ENCODE measurements around the gene BCL3.
"Not testable (repeated sequence)": the region's sequence is repeated elsewhere in the genome, so short reads cannot be mapped to it uniquely, and the experiment has no call there.

Gene BCL3, protein sequence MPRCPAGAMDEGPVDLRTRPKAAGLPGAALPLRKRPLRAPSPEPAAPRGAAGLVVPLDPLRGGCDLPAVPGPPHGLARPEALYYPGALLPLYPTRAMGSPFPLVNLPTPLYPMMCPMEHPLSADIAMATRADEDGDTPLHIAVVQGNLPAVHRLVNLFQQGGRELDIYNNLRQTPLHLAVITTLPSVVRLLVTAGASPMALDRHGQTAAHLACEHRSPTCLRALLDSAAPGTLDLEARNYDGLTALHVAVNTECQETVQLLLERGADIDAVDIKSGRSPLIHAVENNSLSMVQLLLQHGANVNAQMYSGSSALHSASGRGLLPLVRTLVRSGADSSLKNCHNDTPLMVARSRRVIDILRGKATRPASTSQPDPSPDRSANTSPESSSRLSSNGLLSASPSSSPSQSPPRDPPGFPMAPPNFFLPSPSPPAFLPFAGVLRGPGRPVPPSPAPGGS

GRCh38 chr19:44748426-44749254 is at the start of gene BCL3:
Gene BCL3, plus strand, starts transcription at chr19:44748708. Its CDS starts 83 bp downstream, at chr19:44748791.
- DNase-seq (ENCODE audit: low spot score) = peak; percentile 79

DNA sequence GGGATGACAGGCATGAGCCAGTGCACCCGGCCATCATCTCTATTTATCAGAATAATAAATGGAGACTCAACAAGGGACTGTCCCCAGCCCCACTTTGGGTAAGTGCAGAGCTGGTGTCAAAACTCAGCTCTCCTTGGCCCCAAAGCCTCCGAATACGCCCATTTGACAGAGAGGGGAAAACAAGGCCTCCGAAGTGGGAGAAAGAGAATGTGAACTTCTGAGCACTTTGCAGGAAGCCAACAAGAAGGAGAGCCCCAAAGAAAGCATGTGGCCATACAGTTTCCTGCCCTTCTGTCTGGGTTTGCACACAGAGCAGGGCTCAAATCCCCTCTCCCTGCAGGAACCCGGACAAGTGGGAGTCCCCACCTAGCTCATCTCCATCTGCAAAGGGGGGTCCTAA is 48.0 kb upstream of the BCL3 start:
- no peak for DNase-seq (ENCODE audit: low spot score)

DNA sequence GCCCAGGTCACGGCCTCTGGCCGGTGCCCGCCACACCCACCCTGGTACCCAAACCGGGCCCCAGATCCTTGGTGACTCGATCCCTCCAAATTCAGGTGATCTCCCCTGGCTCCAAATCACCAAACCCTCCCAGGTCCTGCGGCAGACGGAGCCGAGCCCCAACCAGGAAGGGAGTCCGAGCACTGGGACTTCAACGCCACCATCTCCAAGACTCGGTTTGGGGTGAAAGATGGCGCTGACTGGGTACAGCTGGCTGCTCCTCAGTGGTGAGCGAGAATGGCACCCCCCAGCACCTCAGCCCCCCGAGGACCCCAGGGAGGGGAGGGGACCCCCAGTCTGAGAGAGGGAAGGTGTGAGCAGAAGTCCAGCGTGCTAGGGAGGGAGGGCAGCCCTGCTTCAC is 47.3 kb upstream of the BCL3 start:
- DNase-seq (ENCODE audit: low spot score) = no peak

DNA sequence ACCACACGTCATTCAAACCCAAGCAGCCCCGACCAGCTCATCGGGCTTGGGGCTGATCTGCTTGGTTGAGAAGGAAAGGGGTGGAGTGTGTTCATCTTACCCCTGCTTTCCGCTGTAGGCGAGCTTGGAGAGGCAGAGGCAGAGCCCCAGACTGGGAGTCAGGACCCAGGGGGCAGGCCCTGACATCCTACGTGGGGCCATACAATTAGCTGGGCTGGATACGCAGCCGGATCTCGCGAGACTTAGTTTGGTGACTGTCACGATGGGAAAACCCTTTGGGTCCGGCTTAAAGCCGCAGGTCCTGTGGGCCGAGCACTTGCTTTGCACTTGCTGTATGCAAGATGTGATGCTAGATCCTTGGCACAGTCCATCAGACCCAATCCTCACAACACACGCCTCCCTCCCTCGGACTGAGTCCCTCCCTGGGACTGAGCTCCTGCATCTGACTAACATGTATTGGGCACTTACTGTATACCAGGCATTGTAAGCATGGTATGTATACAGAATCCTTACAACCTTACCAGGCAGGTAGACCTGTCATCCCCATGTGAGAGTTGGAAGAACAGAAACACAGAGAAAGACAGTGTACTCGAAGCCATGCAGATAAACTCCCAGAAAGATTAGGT is 45.8 kb upstream of the BCL3 start:
- DNase-seq (ENCODE audit: low spot score) = no peak

- no peak for DNase-seq (ENCODE audit: low spot score)
Measured at GRCh38 chr19:44703336-44704078, 45.0 kb upstream of the BCL3 start.

- DNase-seq (ENCODE audit: low spot score) = no peak
Measured at GRCh38 chr19:44704982-44705381, 43.5 kb upstream of the BCL3 start.

DNA sequence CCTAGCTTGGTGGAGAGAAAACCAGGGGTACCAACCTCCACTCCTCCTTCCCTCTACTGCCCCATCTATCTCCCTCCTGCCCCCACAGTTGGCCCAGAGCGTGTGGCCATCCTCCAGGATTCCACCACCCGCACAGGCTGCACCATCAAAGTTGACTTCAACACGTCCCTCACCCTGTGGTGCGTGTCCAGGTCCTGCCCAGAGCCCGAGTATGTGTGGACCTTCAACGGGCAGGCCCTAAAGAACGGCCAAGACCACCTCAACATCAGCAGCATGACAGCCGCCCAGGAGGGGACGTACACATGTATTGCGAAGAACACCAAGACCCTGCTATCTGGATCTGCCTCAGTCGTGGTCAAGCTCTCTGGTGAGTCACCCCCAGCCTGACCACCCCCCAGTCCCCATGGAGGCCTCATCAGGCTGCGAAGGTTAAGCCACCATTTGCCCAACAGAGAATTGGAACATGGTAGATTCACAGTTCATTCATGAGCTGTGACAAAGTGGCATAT is 43.0 kb upstream of the BCL3 start:
- no peak for DNase-seq (ENCODE audit: low spot score)

GRCh38 chr19:44706506-44707236 is 41.8 kb upstream of the BCL3 start:
- DNase-seq (ENCODE audit: low spot score) = no peak

DNA sequence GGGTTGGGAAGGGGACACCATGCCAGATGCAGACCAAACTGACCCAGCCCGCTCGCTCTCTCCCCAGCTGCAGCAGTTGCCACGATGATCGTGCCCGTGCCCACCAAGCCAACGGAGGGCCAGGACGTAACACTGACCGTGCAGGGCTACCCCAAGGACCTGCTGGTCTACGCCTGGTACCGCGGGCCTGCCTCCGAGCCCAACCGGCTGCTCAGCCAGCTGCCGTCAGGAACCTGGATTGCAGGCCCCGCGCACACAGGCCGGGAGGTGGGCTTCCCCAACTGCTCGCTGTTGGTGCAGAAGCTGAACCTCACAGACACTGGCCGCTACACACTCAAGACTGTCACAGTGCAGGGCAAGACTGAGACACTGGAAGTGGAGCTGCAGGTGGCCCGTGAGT is 40.7 kb upstream of the BCL3 start:
- no peak for DNase-seq (ENCODE audit: low spot score)

DNA sequence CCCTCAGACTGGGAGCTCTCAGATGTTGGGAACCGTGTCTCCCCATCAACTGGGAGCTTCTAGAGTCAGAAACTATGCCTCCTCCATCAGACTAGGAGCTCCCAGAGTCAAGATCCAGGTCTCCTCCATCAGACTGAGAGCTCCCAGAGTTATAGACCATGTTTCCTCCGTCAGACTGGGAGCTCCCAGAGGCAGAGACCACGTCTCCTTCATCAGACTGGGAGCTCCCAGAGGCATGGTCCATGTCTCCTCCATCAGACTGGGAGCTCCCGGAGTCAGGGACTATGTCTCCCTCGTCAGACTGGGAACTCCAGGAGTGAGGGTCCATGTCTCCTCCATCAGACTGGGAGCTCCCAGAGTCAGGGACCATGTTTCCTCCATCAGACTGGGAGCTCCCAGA is 39.6 kb upstream of the BCL3 start:
- DNase-seq (ENCODE audit: low spot score) = no peak

DNA sequence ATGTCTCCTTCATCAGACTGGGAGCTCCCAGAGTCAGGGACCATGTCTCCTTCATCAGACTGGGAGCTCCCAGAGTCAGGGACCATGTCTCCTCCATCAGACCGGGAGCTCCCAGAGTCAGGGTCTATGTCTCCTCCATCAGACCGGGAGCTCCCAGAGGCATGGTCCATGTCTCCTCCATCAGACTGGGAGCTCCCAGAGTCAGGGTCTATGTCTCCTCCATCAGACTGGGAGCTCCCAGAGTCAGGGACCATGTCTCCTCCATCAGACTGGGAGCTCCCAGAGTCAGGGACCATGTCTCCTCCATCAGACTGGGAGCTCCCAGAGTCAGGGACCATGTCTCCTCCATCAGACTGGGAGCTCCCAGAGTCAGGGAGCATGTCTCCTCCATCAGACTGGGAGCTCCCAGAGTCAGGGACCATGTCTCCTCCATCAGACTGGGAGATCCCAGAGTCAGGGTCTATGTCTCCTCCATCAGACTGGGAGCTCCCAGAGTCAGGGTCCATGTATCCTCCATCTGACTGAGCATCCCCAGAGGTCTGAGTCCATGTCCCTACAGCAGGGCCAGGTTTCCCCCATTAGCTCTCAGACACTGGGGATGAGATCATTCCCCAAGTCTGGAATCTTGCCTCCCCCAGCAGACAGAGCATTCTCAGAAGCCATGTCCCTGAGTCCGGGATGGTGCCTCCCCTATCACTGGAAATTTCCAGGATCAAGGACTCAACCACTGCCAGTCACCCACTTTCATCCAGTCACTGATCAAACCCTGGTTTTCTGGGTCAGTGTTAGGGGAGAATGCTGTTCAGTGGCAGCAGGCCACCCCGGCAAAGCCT is 38.9 kb upstream of the BCL3 start:
- not testable (repeated sequence) for DNase-seq (ENCODE audit: low spot score)

DNA sequence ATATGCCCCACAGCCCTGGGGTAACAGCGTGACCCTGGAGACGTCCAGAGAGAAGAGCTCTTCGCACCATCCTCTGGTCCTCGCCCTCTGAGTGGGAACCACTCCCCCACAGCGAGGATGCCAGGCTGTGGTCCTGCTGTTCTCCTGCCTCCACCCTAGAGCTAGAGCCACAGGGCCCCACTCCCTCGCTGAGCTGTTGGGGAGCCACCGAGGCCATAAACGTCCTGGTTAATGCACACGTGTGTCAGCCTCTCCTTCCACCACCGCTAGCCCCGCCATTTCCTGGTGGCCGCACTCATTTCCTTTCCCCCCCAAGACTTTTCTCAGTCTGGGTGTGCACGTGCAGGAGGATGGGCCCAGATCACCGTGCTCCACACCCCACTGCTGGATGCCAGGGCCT is 38.0 kb upstream of the BCL3 start:
- DNase-seq (ENCODE audit: low spot score) = no peak

DNA sequence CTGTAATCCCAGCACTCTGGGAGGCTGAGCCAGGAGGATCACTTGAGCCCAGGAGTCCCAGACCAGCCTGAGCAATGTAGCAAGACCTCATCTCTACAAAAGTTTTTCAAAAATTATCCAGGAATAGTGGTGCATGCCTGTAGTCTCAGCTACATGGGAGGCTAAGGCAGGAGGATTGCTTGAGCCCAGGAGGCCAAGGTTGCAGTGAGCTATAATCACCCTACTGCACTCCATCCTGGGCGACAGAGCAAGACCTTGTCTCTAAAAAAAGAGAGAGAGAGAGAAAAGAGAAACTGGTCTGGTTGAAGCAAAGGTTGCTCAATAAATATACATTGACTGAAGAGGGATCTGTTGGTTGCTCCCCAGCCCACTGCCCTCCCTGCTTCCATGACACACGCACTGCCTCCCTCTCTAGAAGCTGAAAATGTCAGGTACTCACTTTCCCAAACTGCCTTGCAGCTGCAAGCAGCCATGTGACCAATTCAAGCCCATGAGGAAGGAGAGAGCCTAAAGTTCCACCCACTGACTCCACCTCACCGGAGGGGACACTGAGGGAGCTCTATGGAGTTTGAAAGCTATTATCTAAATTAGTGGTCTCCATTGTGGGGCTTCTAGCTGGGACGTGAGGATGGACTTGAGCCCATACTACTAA is 35.5 kb upstream of the BCL3 start:
- no peak for DNase-seq (ENCODE audit: low spot score)

GRCh38 chr19:44714597-44715169 is 33.8 kb upstream of the BCL3 start:
- DNase-seq (ENCODE audit: low spot score) = no peak

DNA sequence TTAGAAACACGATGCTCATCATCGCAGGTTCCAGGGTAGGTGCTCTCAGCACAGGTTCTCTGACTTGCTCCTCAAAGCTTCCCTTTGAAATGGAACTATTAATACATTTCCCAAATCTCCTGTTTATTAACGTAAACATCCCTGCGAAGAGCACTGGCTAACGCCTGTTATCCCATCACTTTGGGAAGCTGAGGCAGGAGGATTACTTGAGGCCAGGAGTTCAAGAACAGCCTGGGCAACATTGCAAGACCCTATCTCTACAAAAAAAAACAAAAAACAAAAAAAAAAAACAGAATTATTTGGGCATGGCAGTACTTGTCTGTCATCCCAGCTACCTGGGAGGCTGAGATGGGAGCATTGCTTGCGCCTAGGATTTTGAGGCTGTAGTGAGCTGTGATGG is 30.9 kb upstream of the BCL3 start:
- no peak for DNase-seq (ENCODE audit: low spot score)

GRCh38 chr19:44718441-44719261 is 29.9 kb upstream of the BCL3 start:
- peak; percentile 73 for DNase-seq (ENCODE audit: low spot score)

DNA sequence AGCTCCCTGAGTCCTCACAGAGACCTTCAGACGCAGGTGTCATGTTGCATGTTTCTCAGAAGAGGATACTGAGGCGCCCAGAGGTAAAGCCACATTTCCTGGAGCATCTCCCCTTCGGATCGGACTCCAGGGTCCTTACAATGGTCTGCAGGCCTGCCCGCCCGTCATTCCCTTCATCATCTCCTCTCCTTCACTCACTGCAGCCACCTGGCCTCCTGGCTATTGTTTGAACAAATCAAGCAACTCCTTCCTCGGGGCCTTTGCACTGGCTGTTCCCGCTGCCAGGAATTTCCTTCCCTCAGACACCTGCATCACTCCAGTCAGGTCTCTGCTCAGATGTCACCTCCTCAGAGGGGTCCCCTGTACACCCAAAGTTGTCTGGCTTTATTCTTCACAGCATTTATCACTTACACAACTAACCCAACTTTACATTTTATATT is 29.2 kb upstream of the BCL3 start:
- no peak for DNase-seq (ENCODE audit: low spot score)

DNA sequence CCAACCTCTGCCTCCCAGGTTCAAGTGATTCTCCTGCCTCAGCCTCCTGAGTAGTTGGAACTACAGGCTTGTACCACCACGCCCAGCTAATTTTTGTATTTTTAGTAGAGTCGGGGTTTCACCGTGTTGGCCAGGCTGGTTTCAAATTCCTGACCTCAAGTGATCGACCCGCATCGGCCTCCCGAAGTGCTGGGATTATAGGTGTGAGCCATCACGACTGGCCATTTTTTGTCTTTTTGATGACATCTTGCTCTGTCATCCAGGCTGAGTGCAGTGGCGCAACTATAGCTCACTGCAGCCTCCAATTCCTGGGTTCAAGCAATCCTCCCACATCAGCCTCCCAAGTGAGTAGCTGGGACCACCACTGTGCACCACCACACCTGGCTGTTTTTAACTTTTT is 28.1 kb upstream of the BCL3 start:
- not testable (repeated sequence) for DNase-seq (ENCODE audit: low spot score)

Data from kidney tubule cell (primary cell).